Brain pericyte (primary cell): ENCODE results near the gene GRAMD1A.
"Not testable (repeated sequence)": the region's sequence is repeated elsewhere in the genome, so short reads cannot be mapped to it uniquely, and the experiment has no call there.

Experiments
- DNase-seq: peaks from one replicate; pipeline ENCODE4 v3.0.0-alpha.2; 2012; ENCODE audit warnings: low read depth, low spot score

GRAMD1A gene

GRCh38 chr19:35018379-35018778 lies 18.3 kb downstream of the GRAMD1A start:
- DNase-seq = no peak

GRCh38 chr19:35019144-35019543 lies 19.0 kb downstream of the GRAMD1A start:
- no peak for DNase-seq

GRCh38 chr19:35021016-35021415 lies 20.9 kb downstream of the GRAMD1A start:
- DNase-seq = no peak

- no peak for DNase-seq
These were observed 21.5 kb downstream of the GRAMD1A start for GRCh38 chr19:35021596-35021995.

- no peak for DNase-seq
These were observed 22.3 kb downstream of the GRAMD1A start for GRCh38 chr19:35022460-35022859.

GRCh38 chr19:35023428-35023827 lies 23.3 kb downstream of the GRAMD1A start:
- no peak for DNase-seq

GRCh38 chr19:35024095-35024494 lies 24.0 kb downstream of the GRAMD1A start:
- DNase-seq = no peak

- no peak for DNase-seq
These were observed 25.8 kb downstream of the GRAMD1A start for GRCh38 chr19:35025969-35026368.

GRCh38 chr19:35026418-35026817 lies 26.3 kb downstream of the GRAMD1A start:
- no peak for DNase-seq

- no peak for DNase-seq
These were observed 26.9 kb downstream of the GRAMD1A start for GRCh38 chr19:35027009-35027408.

GRCh38 chr19:35027851-35028599 lies 27.9 kb downstream of the GRAMD1A start:
- DNase-seq = no peak

GRCh38 chr19:35028600-35028885 lies 28.4 kb downstream of the GRAMD1A start:
- DNase-seq = not testable (repeated sequence)

- not testable (repeated sequence) for DNase-seq
These were observed 29.2 kb downstream of the GRAMD1A start for GRCh38 chr19:35029275-35029736.

GRCh38 chr19:35029737-35030256 lies 29.7 kb downstream of the GRAMD1A start:
- no peak for DNase-seq

- DNase-seq = no peak
These were observed 30.3 kb downstream of the GRAMD1A start, which contains the start of gene SCN1B for GRCh38 chr19:35030257-35031071. Gene SCN1B, plus strand, starts transcription at chr19:35030470. Its CDS starts 351 bp downstream, at chr19:35030821.

GRCh38 chr19:35031072-35031881 lies 31.2 kb downstream of the GRAMD1A start:
- no peak for DNase-seq

- DNase-seq = no peak
These were observed 32.3 kb downstream of the GRAMD1A start for GRCh38 chr19:35032356-35032865.

GRCh38 chr19:35033067-35034004 lies 33.2 kb downstream of the GRAMD1A start:
- DNase-seq = no peak

GRCh38 chr19:35034005-35034502 lies 33.9 kb downstream of the GRAMD1A start:
- DNase-seq = no peak
